Smooth muscle cell (in vitro differentiated cells): ENCODE results near the gene RAB40C. TPM values are rescaled to one million over a fixed set of nuclear protein-coding genes. Genes with fewer than 3 reads are reported as not detected.

ENCODE experiments used
- DNase-seq: peaks from one replicate; lab custom pipeline; 2025; ENCODE audit not compliant: unreplicated experiment; lab: John Stamatoyannopoulos, UW
- H2AFZ ChIP-seq: fragments of 200-600 bp; sonication (generic); 2 replicates; pipeline ENCODE4 v1.6.0; 2016; ENCODE audit warnings: antibody characterized with exemption, low read depth, mild to moderate bottlenecking
- H3F3A ChIP-seq: fragments of 200-600 bp; sonication (generic); 2 replicates; pipeline ENCODE4 v1.6.0; 2017; ENCODE audit warnings: antibody characterized with exemption, low read depth
- H3K27ac ChIP-seq: fragments of 200-600 bp; sonication (generic); 2 replicates; pipeline ENCODE4 v1.5.1; 2016; ENCODE audit warnings: low read depth, mild to moderate bottlenecking
- H3K27me3 ChIP-seq: fragments of 200-600 bp; sonication (generic); 2 replicates; pipeline ENCODE4 v1.6.1; 2016; ENCODE audit warnings: low read depth, mild to moderate bottlenecking
- H3K36me3 ChIP-seq: fragments of 200-600 bp; sonication (generic); 2 replicates; pipeline ENCODE4 v1.5.1; 2016; ENCODE audit warnings: low read depth
- H3K4me1 ChIP-seq: fragments of 200-600 bp; sonication (generic); 2 replicates; pipeline ENCODE4 v1.5.1; 2016; ENCODE audit warnings: low read depth
- H3K4me2 ChIP-seq: fragments of 200-600 bp; sonication (generic); 2 replicates; pipeline ENCODE4 v1.6.0; 2016; ENCODE audit warnings: mild to moderate bottlenecking
- H3K4me3 ChIP-seq: fragments of 200-600 bp; sonication (generic); 2 replicates; pipeline ENCODE4 v1.5.1; 2016; ENCODE audit warnings: mild to moderate bottlenecking
- H3K79me2 ChIP-seq: fragments of 200-600 bp; sonication (generic); 2 replicates; pipeline ENCODE4 v1.6.0; 2016; ENCODE audit warnings: low read depth, mild to moderate bottlenecking
- H3K9ac ChIP-seq: fragments of 200-600 bp; sonication (generic); 2 replicates; pipeline ENCODE4 v1.6.0; 2016; ENCODE audit warnings: low read depth
- H3K9me3 ChIP-seq: fragments of 200-600 bp; sonication (generic); replicated peaks from 2 replicates; pipeline ENCODE4 v1.5.1; 2016; ENCODE audit warnings: low read depth
- H4K20me1 ChIP-seq: fragments of 200-600 bp; sonication (generic); 2 replicates; pipeline ENCODE4 v1.6.0; 2016; ENCODE audit warnings: low read depth
- WGBS: methylation state at CpG from one replicate; pipeline ENCODE4 v1.1.7; 2016; ENCODE audit warnings: low lambda C conversion rate; 5-methylcytosine and 5-hydroxymethylcytosine counted together
- polyA plus RNA-seq: library from polyadenylated mRNA; unstranded; fragments of >200 nt; fragmentation: Nextera tagmentation; extraction: Ambion mirVana; gene quantifications from 2 replicates; pipeline ENCODE4 v1.2.1, GENCODE V29; 2016
- total RNA-seq: library from RNA; depleted of rRNA; stranded (reverse); fragments of >200 nt; gene quantifications from 2 replicates; pipeline ENCODE4 v1.2.3, GENCODE V29; 2014
- TF ChIP-seq, protein P1 (sequence below): fragments of 200-600 bp; sonication (generic); IDR thresholded peaks from 2 replicates; pipeline ENCODE4 v1.5.1; 2017; ENCODE audit warnings: borderline replicate concordance, mild to moderate bottlenecking, antibody characterized with exemption; ENCODE audit not compliant: insufficient read depth, poor library complexity, severe bottlenecking

The RAB40C gene
- total and polyA plus RNA-seq, 2 experiments from 2014 or later, result 21.2 to 28.3 TPM

DNA sequence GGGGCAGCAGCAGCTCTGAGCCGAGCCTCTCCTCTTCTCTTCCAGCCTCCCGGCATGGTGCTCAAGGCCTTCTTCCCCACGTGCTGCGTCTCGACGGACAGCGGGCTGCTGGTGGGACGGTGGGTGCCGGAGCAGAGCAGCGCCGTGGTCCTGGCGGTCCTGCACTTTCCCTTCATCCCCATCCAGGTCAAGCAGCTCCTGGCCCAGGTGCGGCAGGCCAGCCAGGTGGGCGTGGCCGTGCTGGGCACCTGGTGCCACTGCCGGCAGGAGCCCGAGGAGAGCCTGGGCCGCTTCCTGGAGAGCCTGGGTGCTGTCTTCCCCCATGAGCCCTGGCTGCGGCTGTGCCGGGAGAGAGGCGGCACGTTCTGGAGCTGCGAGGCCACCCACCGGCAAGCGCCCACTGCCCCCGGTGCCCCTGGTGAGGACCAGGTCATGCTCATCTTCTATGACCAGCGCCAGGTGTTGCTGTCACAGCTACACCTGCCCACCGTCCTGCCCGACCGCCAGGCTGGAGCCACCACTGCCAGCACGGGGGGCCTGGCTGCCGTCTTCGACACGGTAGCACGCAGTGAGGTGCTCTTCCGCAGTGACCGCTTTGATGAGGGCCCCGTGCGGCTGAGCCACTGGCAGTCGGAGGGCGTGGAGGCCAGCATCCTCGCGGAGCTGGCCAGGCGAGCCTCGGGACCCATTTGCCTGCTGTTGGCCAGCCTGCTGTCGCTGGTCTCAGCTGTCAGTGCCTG lies 15.7 kb upstream of the RAB40C start:
- TF ChIP-seq, protein P1, sequence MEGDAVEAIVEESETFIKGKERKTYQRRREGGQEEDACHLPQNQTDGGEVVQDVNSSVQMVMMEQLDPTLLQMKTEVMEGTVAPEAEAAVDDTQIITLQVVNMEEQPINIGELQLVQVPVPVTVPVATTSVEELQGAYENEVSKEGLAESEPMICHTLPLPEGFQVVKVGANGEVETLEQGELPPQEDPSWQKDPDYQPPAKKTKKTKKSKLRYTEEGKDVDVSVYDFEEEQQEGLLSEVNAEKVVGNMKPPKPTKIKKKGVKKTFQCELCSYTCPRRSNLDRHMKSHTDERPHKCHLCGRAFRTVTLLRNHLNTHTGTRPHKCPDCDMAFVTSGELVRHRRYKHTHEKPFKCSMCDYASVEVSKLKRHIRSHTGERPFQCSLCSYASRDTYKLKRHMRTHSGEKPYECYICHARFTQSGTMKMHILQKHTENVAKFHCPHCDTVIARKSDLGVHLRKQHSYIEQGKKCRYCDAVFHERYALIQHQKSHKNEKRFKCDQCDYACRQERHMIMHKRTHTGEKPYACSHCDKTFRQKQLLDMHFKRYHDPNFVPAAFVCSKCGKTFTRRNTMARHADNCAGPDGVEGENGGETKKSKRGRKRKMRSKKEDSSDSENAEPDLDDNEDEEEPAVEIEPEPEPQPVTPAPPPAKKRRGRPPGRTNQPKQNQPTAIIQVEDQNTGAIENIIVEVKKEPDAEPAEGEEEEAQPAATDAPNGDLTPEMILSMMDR, result no peak
- no peak overlapping the region for H3K9ac ChIP-seq

DNA sequence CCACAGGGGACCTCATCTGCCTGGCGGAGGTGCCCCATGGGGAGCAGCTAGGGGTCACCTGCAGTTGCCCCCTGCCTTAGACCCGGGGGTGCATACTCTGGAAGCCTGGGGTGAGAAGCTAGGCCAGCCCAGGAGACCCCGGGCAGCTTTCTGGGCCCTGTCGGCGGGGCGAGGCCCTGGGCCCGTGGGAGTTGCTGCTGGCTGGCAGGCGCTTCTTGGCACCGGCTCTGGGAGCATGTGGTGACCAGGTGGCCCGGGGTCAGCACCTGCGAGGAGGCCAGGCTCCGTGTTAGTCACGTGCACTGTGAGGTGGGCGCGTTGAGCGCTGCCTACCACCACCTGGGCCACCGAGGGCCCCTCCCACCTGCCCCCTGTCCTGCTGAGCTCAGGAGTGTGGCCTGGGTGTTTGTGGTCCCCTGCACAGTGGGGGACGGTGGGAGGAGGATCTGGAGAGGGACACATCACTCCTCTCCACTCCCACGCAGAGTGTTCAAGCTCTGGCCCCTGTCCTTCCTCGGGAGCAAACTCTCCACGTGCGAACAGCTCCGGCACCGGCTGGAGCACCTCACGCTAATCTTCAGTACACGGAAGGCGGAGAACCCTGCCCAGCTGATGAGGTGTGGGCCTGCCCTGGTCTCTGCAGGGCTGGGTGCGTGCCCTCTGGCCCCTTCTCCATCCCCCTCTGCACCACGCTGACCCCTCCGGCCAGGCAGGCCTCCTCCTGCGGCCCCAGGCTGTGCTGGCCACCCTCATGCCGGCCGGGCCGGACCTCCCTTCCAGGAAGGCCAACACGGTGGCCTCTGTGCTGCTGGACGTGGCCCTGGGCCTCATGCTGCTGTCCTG lies 14.3 kb upstream of the RAB40C start:
- H3K9me3 ChIP-seq, result no peaks in the 10 kb centered on the region
- no peaks in the 10 kb centered on the region for H3F3A ChIP-seq
- H3K4me1 ChIP-seq, result no peaks in the 10 kb centered on the region
- WGBS, result 97% methylated on average over 27 of the region's 36 CpGs
- no peaks in the 10 kb centered on the region for H3K27me3 ChIP-seq
- H3K27ac ChIP-seq, result no peak overlapping the region
- no peak overlapping the region for H2AFZ ChIP-seq
- H3K36me3 ChIP-seq, result no peaks in the 10 kb centered on the region
- H4K20me1 ChIP-seq, result peaks cover 16% of the 10 kb centered on the region
- TF ChIP-seq, protein P1, result no peak
- H3K4me3 ChIP-seq, result no peak overlapping the region
- peaks cover 6% of the 10 kb centered on the region for H3K79me2 ChIP-seq
- H3K9ac ChIP-seq, result no peak overlapping the region
- H3K4me2 ChIP-seq, result no peak overlapping the region
- DNase-seq, result no peak

More for the DNA sequence above, 15.7 kb upstream of the RAB40C start:
- Histone ChIP-seq H3K4me3 (no peak overlapping the region), H3K27ac (no peak overlapping the region), H3K4me2 (no peak overlapping the region), H3F3A (no peaks in the 10 kb centered on the region), H3K9me3 (no peaks in the 10 kb centered on the region), H2AFZ (no peak overlapping the region), H3K79me2 (peaks cover 13% of the 10 kb centered on the region), H3K4me1 (peaks cover 2% of the 10 kb centered on the region), H3K27me3 (no peaks in the 10 kb centered on the region), H3K36me3 (no peaks in the 10 kb centered on the region), H4K20me1 (peaks cover 18% of the 10 kb centered on the region)
- 98% methylated on average over 46 of the region's 46 CpGs for WGBS
- DNase-seq, result no peak

DNA sequence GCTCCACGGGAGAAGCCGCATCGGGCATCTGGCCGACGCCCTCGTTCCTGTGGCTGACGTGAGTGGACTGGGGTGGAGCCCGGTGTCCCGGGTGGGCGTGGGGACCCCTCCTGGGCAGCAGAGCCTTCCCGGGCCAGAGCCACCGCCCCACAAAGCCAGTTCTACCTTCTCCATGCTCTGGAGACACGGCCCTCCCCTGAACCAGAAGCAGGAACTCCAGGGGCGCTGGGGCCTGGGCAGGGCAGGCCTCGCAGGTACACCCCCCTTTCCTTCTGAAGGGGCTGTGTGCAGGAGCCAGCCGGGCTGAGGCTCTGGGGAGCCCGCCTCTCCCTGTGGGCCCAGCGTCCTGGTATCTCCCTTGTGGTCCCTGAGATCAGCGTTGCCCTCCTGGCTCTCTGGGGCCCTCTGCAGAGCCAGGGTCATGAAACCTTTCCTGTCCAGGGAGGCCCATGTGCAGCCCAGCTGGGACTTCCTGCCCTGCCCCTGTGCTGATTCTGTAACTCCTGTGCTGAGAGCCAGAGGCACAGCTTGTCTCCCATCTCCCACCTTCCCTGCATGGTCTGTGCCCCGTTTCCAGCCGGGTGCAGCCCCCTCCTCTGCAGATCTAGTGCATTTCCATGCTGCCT lies 13.6 kb upstream of the RAB40C start:
- H4K20me1 ChIP-seq, result peaks cover 14% of the 10 kb centered on the region
- H3K27me3 ChIP-seq, result no peaks in the 10 kb centered on the region
- no peak overlapping the region for H2AFZ ChIP-seq
- H3K4me1 ChIP-seq, result no peaks in the 10 kb centered on the region
- H3K4me3 ChIP-seq, result no peak overlapping the region
- H3K4me2 ChIP-seq, result no peak overlapping the region
- H3K9ac ChIP-seq, result no peak overlapping the region
- TF ChIP-seq, protein P1, result no peak
- peaks cover 3% of the 10 kb centered on the region for H3K79me2 ChIP-seq
- 97% methylated on average over 21 of the region's 21 CpGs for WGBS
- H3F3A ChIP-seq, result no peaks in the 10 kb centered on the region
- H3K9me3 ChIP-seq, result no peaks in the 10 kb centered on the region
- no peak for DNase-seq
- H3K27ac ChIP-seq, result no peak overlapping the region
- no peaks in the 10 kb centered on the region for H3K36me3 ChIP-seq
